ENCODE results near the gene RAD52.

- TF ChIP-seq EP300 (conservative IDR thresholded peaks at IDR 0.05; ENCODE audit: poor library complexity, severe bottlenecking) = no peak
- TF ChIP-seq CTCF (IDR thresholded peaks at IDR 0.05; ENCODE audit: poor library complexity, severe bottlenecking) = no peak
- no peak for TF ChIP-seq EZH2 (IDR thresholded peaks at IDR 0.05; ENCODE audit: borderline replicate concordance, insufficient read depth, low read length, poor library complexity, severe bottlenecking)
- no peak for TF ChIP-seq POLR2AphosphoS5 (IDR thresholded peaks at IDR 0.05)
- no peak for TF ChIP-seq RAD21 (conservative IDR thresholded peaks at IDR 0.05)
- TF ChIP-seq, protein P1, sequence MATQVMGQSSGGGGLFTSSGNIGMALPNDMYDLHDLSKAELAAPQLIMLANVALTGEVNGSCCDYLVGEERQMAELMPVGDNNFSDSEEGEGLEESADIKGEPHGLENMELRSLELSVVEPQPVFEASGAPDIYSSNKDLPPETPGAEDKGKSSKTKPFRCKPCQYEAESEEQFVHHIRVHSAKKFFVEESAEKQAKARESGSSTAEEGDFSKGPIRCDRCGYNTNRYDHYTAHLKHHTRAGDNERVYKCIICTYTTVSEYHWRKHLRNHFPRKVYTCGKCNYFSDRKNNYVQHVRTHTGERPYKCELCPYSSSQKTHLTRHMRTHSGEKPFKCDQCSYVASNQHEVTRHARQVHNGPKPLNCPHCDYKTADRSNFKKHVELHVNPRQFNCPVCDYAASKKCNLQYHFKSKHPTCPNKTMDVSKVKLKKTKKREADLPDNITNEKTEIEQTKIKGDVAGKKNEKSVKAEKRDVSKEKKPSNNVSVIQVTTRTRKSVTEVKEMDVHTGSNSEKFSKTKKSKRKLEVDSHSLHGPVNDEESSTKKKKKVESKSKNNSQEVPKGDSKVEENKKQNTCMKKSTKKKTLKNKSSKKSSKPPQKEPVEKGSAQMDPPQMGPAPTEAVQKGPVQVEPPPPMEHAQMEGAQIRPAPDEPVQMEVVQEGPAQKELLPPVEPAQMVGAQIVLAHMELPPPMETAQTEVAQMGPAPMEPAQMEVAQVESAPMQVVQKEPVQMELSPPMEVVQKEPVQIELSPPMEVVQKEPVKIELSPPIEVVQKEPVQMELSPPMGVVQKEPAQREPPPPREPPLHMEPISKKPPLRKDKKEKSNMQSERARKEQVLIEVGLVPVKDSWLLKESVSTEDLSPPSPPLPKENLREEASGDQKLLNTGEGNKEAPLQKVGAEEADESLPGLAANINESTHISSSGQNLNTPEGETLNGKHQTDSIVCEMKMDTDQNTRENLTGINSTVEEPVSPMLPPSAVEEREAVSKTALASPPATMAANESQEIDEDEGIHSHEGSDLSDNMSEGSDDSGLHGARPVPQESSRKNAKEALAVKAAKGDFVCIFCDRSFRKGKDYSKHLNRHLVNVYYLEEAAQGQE (IDR thresholded peaks at IDR 0.05; ENCODE audit: borderline replicate concordance) = no peak
Observed at GRCh38 chr12:873954-874353, 75.5 kb downstream of the RAD52 start.

Measured in neural cell (in vitro differentiated cells).